Fibroblast of mammary gland (primary cell): ENCODE results near the gene GABRB3.

Experiments
- DNase-seq: peaks from one replicate; pipeline ENCODE4 v3.0.0-alpha.2; 2010; ENCODE audit warnings: low read depth
- H3K4me3 ChIP-seq: 2 replicates; pipeline ENCODE4 v1.5.1; 2011; ENCODE audit warnings: low read depth, mild to moderate bottlenecking, low read length, moderate library complexity; ENCODE audit not compliant: control insufficient read depth
- TF ChIP-seq, protein P1 (sequence below): conservative IDR thresholded peaks from 2 replicates; pipeline ENCODE4 v1.5.1; 2011; ENCODE audit warnings: low read depth, low read length, inconsistent platforms; ENCODE audit not compliant: control insufficient read depth, insufficient read depth

GABRB3 gene

GRCh38 chr15:26620528-26621458 lies 152.1 kb downstream of the GABRB3 start:
- H3K4me3 ChIP-seq = no peak overlapping the region
- TF ChIP-seq, protein P1, sequence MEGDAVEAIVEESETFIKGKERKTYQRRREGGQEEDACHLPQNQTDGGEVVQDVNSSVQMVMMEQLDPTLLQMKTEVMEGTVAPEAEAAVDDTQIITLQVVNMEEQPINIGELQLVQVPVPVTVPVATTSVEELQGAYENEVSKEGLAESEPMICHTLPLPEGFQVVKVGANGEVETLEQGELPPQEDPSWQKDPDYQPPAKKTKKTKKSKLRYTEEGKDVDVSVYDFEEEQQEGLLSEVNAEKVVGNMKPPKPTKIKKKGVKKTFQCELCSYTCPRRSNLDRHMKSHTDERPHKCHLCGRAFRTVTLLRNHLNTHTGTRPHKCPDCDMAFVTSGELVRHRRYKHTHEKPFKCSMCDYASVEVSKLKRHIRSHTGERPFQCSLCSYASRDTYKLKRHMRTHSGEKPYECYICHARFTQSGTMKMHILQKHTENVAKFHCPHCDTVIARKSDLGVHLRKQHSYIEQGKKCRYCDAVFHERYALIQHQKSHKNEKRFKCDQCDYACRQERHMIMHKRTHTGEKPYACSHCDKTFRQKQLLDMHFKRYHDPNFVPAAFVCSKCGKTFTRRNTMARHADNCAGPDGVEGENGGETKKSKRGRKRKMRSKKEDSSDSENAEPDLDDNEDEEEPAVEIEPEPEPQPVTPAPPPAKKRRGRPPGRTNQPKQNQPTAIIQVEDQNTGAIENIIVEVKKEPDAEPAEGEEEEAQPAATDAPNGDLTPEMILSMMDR = no peak
- DNase-seq = no peak

DNA sequence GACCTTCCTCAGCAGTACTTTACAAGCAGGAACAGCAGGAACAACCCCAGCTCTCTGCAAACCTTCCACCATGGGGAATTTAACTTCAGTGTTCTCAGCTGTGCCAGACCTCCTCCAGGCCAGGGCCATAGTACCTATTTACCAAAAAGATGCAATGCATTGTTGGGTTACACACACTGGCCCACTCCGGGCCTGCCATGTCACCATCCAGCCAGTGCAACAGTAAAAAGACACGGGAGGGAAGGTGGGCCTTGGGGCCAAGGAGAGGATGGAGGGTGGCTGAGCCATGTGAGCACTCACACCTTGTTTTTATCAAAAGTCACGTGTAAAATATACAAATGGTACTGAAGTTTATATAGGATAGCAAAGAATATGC lies 157.0 kb downstream of the GABRB3 start:
- DNase-seq = no peak
- no peak overlapping the region for H3K4me3 ChIP-seq
- TF ChIP-seq, protein P1 = no peak

GRCh38 chr15:26615188-26615926 lies 157.5 kb downstream of the GABRB3 start:
- TF ChIP-seq, protein P1 = no peak
- no peak overlapping the region for H3K4me3 ChIP-seq
- DNase-seq = no peak

GRCh38 chr15:26614734-26615133 lies 158.1 kb downstream of the GABRB3 start:
- no peak overlapping the region for H3K4me3 ChIP-seq
- DNase-seq = no peak
- TF ChIP-seq, protein P1 = no peak

DNA sequence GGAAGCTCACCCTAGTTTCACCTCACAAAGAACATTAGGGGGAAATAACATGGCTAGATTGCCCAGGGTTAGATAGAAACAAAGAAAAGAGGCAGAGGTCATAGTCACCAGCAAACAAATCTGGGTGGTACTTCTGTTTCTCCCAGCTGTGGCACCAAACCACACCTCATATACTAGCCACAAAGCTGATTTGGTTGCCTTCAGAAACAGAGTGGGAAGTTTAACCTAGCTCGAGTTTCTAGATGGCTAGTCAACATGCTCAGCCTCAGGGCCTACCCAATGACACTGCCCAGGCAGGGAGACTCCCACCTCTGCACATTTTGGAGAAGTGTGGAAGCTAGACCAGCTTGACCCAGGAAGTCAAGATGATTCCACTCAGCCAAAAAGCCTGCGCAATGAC lies 174.2 kb downstream of the GABRB3 start:
- DNase-seq = no peak
- TF ChIP-seq, protein P1 = no peak
- no peak overlapping the region for H3K4me3 ChIP-seq

- DNase-seq = no peak
- H3K4me3 ChIP-seq = no peak overlapping the region
- TF ChIP-seq, protein P1 = no peak
Measured at GRCh38 chr15:26595611-26596010, 177.3 kb downstream of the GABRB3 start.
